ENCODE measurements around the gene GALNT7. TPM values are rescaled to one million over a fixed set of nuclear protein-coding genes. Genes with fewer than 3 reads are reported as not detected.

GALNT7 gene
- total RNA-seq, 1 donor = 18.8 TPM

DNA sequence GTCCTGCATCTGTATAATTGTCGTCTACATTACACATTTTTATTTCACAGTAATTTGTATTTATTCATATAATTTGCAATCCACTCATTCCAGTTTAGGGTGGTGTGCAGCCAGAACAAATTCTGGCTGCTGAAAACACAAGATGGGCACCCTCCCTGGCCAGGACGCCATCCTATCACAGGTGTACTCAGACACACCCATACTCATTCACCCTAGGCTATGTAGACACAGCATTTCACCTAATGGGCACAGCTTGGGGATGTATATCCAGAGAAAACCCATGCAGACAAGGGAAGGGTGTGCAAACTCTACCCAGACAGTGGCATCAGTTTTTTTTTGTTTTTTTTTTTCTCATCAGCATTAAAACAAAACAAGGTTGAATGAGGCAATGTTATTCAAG lies 92.4 kb downstream of the GALNT7 start:
- Histone ChIP-seq H3K36me3 (ENCODE audit: insufficient read depth, low read length) (no peaks in the 10 kb centered on the region), H3K27me3 (ENCODE audit: insufficient read depth, low read length) (no peaks in the 10 kb centered on the region)
- TF ChIP-seq, protein P1, sequence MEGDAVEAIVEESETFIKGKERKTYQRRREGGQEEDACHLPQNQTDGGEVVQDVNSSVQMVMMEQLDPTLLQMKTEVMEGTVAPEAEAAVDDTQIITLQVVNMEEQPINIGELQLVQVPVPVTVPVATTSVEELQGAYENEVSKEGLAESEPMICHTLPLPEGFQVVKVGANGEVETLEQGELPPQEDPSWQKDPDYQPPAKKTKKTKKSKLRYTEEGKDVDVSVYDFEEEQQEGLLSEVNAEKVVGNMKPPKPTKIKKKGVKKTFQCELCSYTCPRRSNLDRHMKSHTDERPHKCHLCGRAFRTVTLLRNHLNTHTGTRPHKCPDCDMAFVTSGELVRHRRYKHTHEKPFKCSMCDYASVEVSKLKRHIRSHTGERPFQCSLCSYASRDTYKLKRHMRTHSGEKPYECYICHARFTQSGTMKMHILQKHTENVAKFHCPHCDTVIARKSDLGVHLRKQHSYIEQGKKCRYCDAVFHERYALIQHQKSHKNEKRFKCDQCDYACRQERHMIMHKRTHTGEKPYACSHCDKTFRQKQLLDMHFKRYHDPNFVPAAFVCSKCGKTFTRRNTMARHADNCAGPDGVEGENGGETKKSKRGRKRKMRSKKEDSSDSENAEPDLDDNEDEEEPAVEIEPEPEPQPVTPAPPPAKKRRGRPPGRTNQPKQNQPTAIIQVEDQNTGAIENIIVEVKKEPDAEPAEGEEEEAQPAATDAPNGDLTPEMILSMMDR (IDR thresholded peaks at IDR 0.05; ENCODE audit: extremely low read depth, low read depth, low read length) = no peak

DNA sequence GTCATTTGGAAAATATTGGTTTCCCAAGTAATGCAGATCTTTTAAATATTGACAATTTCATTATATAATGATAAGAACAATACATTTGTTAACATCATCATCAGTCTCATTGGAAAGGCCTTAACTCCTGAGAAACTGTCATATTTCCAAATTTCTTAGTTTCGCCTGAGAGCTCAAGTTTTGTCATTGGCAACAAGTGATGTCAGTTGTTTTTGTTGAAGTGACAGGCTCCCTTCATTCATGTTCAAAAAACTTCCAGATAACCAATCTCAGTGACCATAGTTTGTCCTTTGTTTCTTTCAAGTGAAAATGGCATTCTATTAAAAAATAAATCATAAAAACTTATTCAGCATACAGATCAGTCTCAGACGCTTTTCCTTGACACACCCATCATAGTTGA lies 93.8 kb downstream of the GALNT7 start:
- Histone ChIP-seq H3K36me3 (ENCODE audit: insufficient read depth, low read length) (no peaks in the 10 kb centered on the region), H3K4me3 (ENCODE audit: insufficient read depth, low read length) (no peak overlapping the region), H3K4me2 (ENCODE audit: insufficient read depth, low read length) (no peak overlapping the region), H3K27me3 (ENCODE audit: insufficient read depth, low read length) (no peaks in the 10 kb centered on the region), H4K20me1 (ENCODE audit: insufficient read depth, low read length) (peaks cover 3% of the 10 kb centered on the region), H2AFZ (ENCODE audit: low read length) (no peak overlapping the region), H3K9me3 (ENCODE audit: low read depth, low read length) (no peaks in the 10 kb centered on the region), H3K79me2 (ENCODE audit: insufficient read depth, low read length) (no peaks in the 10 kb centered on the region), H3K27ac (ENCODE audit: low read depth, low read length) (no peak overlapping the region), H3K4me1 (ENCODE audit: insufficient read depth, low read length) (peaks cover 2% of the 10 kb centered on the region)
- TF ChIP-seq, protein P1 (IDR thresholded peaks at IDR 0.05; ENCODE audit: extremely low read depth, low read depth, low read length) = no peak
- no peak for DNase-seq (ENCODE audit: insufficient read length, low spot score, missing footprints)

More for the DNA sequence above, 92.4 kb downstream of the GALNT7 start:
- DNase-seq (ENCODE audit: insufficient read length, low spot score, missing footprints) = no peak
- no peak overlapping the region for H3K4me2 ChIP-seq (ENCODE audit: insufficient read depth, low read length)
- H3K27ac ChIP-seq (ENCODE audit: low read depth, low read length) = no peak overlapping the region
- H3K9me3 ChIP-seq (ENCODE audit: low read depth, low read length) = no peaks in the 10 kb centered on the region
- no peak overlapping the region for H3K4me3 ChIP-seq (ENCODE audit: insufficient read depth, low read length)
- H4K20me1 ChIP-seq (ENCODE audit: insufficient read depth, low read length) = peaks cover 3% of the 10 kb centered on the region
- no peaks in the 10 kb centered on the region for H3K79me2 ChIP-seq (ENCODE audit: insufficient read depth, low read length)
- no peak overlapping the region for H2AFZ ChIP-seq (ENCODE audit: low read length)
- H3K4me1 ChIP-seq (ENCODE audit: insufficient read depth, low read length) = peaks cover 2% of the 10 kb centered on the region

DNA sequence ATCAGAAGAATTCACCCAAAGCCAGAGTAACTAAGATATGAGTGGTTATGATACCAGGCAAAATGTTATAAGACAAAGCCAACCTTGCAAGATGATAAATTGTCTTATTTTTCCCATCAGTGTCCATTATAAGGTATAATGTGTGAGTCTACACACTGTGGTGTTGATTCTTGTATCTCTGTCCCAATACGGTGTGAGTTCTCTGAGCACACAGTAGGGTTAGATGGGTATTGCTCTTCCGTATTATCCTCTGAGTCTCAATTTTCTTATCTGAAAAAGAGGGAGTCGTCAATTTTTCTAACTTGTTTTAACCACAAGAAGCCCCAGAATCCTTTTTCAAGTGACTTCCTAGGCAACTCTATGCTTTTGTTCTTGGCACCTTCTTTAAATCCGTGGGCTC lies 95.6 kb downstream of the GALNT7 start:
- peaks cover 2% of the 10 kb centered on the region for H3K4me1 ChIP-seq (ENCODE audit: insufficient read depth, low read length)
- no peak overlapping the region for H2AFZ ChIP-seq (ENCODE audit: low read length)
- DNase-seq (ENCODE audit: insufficient read length, low spot score, missing footprints) = no peak
- no peaks in the 10 kb centered on the region for H3K27me3 ChIP-seq (ENCODE audit: insufficient read depth, low read length)
- H3K4me3 ChIP-seq (ENCODE audit: insufficient read depth, low read length) = no peak overlapping the region
- H3K4me2 ChIP-seq (ENCODE audit: insufficient read depth, low read length) = no peak overlapping the region
- H4K20me1 ChIP-seq (ENCODE audit: insufficient read depth, low read length) = no peaks in the 10 kb centered on the region
- TF ChIP-seq, protein P1 (IDR thresholded peaks at IDR 0.05; ENCODE audit: extremely low read depth, low read depth, low read length) = no peak
- no peaks in the 10 kb centered on the region for H3K79me2 ChIP-seq (ENCODE audit: insufficient read depth, low read length)
- no peak overlapping the region for H3K27ac ChIP-seq (ENCODE audit: low read depth, low read length)
- H3K9me3 ChIP-seq (ENCODE audit: low read depth, low read length) = no peaks in the 10 kb centered on the region
- no peaks in the 10 kb centered on the region for H3K36me3 ChIP-seq (ENCODE audit: insufficient read depth, low read length)

DNA sequence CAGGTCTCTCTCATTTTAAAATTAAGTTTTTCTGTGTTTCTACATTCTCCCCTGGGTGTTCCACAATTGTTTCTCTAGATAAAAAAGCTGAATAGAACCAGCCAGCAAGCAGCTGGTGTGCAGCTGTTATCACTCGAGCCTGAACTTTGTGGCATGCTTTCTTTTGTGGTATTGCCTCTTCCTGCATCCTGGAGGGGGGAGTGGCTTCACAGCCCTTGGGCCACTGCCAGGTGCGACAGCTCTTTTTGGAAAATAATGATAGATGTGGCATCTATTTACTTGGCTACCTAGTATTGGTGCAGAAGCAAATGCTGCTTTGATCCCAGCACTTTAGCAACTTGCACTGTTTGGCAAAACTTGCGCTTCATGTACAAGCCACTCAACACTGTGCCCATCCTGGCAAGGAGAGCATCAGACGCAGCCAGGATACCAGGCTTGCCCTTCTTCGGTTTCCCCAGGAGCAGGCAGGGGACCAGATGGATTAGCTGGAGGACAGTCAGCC lies 96.1 kb downstream of the GALNT7 start:
- H3K79me2 ChIP-seq (ENCODE audit: insufficient read depth, low read length) = no peaks in the 10 kb centered on the region
- no peak overlapping the region for H3K27ac ChIP-seq (ENCODE audit: low read depth, low read length)
- no peak overlapping the region for H2AFZ ChIP-seq (ENCODE audit: low read length)
- TF ChIP-seq, protein P1 (IDR thresholded peaks at IDR 0.05; ENCODE audit: extremely low read depth, low read depth, low read length) = no peak
- no peak for DNase-seq (ENCODE audit: insufficient read length, low spot score, missing footprints)
- H3K9me3 ChIP-seq (ENCODE audit: low read depth, low read length) = no peaks in the 10 kb centered on the region
- peaks cover 2% of the 10 kb centered on the region for H3K4me1 ChIP-seq (ENCODE audit: insufficient read depth, low read length)
- no peaks in the 10 kb centered on the region for H4K20me1 ChIP-seq (ENCODE audit: insufficient read depth, low read length)
- no peaks in the 10 kb centered on the region for H3K27me3 ChIP-seq (ENCODE audit: insufficient read depth, low read length)
- H3K4me3 ChIP-seq (ENCODE audit: insufficient read depth, low read length) = no peak overlapping the region
- no peak overlapping the region for H3K4me2 ChIP-seq (ENCODE audit: insufficient read depth, low read length)
- no peaks in the 10 kb centered on the region for H3K36me3 ChIP-seq (ENCODE audit: insufficient read depth, low read length)

All from osteoblast (primary cell).